ENCODE results near the gene MOV10L1.

DNA sequence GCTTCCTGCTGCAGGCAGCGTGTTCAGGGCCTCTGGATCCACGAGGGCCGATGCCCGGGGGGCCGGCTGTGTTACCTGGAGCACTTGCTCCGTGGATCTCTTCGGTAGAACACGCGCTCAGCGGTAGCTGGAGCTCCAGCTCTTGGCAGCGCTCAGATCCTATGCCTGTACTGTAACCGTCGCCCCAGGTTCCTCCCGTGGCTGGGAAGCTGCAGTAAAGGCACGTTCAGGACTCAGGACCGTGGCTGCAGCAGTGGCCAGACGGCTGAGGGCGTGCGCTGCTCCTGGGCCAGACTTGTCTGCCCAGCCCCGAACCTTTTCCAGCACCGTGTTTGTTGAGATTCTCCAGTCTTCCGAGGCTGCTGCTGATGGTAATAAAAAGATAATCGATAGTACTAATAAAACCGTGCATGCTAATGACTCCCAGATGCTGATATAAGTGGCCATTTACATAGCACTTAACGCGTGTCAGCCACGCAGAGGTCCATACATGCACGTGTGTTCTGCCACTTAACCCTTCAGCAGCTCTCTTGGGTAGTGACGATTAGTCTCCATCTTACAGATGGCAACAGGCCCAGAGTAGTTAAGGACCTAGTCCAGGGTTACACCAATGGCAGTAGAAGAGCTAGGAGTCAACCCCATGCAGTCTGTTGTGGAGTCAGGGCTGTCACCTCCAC, 1.4 kb downstream of the MOV10L1 start:
- no peak for TF ChIP-seq EZH2 (IDR thresholded peaks at IDR 0.05; ENCODE audit: borderline replicate concordance, low read length)
- TF ChIP-seq, protein P1, sequence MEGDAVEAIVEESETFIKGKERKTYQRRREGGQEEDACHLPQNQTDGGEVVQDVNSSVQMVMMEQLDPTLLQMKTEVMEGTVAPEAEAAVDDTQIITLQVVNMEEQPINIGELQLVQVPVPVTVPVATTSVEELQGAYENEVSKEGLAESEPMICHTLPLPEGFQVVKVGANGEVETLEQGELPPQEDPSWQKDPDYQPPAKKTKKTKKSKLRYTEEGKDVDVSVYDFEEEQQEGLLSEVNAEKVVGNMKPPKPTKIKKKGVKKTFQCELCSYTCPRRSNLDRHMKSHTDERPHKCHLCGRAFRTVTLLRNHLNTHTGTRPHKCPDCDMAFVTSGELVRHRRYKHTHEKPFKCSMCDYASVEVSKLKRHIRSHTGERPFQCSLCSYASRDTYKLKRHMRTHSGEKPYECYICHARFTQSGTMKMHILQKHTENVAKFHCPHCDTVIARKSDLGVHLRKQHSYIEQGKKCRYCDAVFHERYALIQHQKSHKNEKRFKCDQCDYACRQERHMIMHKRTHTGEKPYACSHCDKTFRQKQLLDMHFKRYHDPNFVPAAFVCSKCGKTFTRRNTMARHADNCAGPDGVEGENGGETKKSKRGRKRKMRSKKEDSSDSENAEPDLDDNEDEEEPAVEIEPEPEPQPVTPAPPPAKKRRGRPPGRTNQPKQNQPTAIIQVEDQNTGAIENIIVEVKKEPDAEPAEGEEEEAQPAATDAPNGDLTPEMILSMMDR (IDR thresholded peaks at IDR 0.05; ENCODE audit: low read length), result no peak
